SK-N-SH (cell line): ENCODE data around the gene LRGUK. TPM values are rescaled to one million over a fixed set of nuclear protein-coding genes. Genes with fewer than 3 reads are reported as not detected.
"Not testable (repeated sequence)": the region's sequence is repeated elsewhere in the genome, so short reads cannot be mapped to it uniquely, and the experiment has no call there.

Experiments
- CTCF ChIA-PET: fragments of 300-600, 350-600 bp; formaldehyde crosslinking; extraction: SDS; loops from one replicate; lab custom pipeline; 2021; lab: Yijun Ruan, JAX
- POLR2A ChIA-PET: fragments of 350-600 bp; sonication (Branson Sonifier 250); formaldehyde crosslinking; extraction: SDS; loops from one replicate; lab custom pipeline; 2020; ENCODE audit warnings: antibody characterized with exemption, inconsistent platforms; lab: Yijun Ruan, JAX
- DNase-seq: peaks from one replicate; pipeline ENCODE4 v3.0.0; 2012
- H2AFZ ChIP-seq: fragments of 200-600 bp; sonication (generic); 2 replicates; pipeline ENCODE4 v1.8.1; 2016; ENCODE audit warnings: antibody characterized with exemption, mild to moderate bottlenecking, low read depth
- H3F3A ChIP-seq: fragments of 200-600 bp; sonication (generic); replicated peaks from 2 replicates; pipeline ENCODE3; 2016; ENCODE audit warnings: antibody characterized with exemption, mild to moderate bottlenecking; ENCODE audit not compliant: insufficient read depth
- H3K27ac ChIP-seq, 2 experiments: fragments of 200-500 bp in 1 of 2; fragments of 200-600 bp in 1 of 2; sonication (Bioruptor generic) in 1 of 2; sonication (generic), shearing (Covaris generic) in 1 of 2; 2 replicates each; pipeline versions ENCODE4 v1.5.1 to v1.6.1; 2014 to 2016; ENCODE audit warnings: low read depth in 2 of 2, inconsistent platforms in 1 of 2, low read length in 1 of 2, mild to moderate bottlenecking in 1 of 2, mixed read lengths in 1 of 2
- H3K27me3 ChIP-seq: fragments of 200-600 bp; sonication (generic), shearing (Covaris generic); 2 replicates; pipeline ENCODE4 v1.6.1; 2016; ENCODE audit warnings: mixed run types; ENCODE audit not compliant: insufficient read depth
- H3K36me3 ChIP-seq, 2 experiments: fragments of 200-500 bp in 1 of 2; fragments of 200-600 bp in 1 of 2; sonication (Bioruptor generic) in 1 of 2; sonication (generic) in 1 of 2; replicated peaks in 1 of 2; 2 replicates each; pipeline versions ENCODE3 to v1.5.1; 2014 to 2016; ENCODE audit warnings: low read length in 1 of 2, mild to moderate bottlenecking in 1 of 2; ENCODE audit not compliant: insufficient read depth in 2 of 2, control insufficient read depth in 1 of 2
- H3K4me1 ChIP-seq, 2 experiments: fragments of 200-500 bp in 1 of 2; fragments of 200-600 bp in 1 of 2; sonication (Bioruptor generic) in 1 of 2; sonication (generic), shearing (Covaris generic) in 1 of 2; 2 replicates each; pipeline versions ENCODE4 v1.5.1 to v1.6.1; 2014 to 2016; ENCODE audit warnings: low read depth in 1 of 2, low read length in 1 of 2, mixed run types in 1 of 2; ENCODE audit not compliant: insufficient read depth in 2 of 2, control insufficient read depth in 1 of 2
- H3K4me2 ChIP-seq: fragments of 200-600 bp; sonication (generic), shearing (Covaris generic); 2 replicates; pipeline ENCODE4 v1.6.1; 2017; ENCODE audit warnings: mixed run types
- H3K4me3 ChIP-seq, 2 experiments: fragments of 200-500 bp in 1 of 2; fragments of 200-600 bp in 1 of 2; sonication (Bioruptor generic) in 1 of 2; sonication (generic), shearing (Covaris generic) in 1 of 2; 2 replicates each; pipeline versions ENCODE4 v1.5.1 to v1.8.1; 2014 to 2016; ENCODE audit warnings: low read depth in 2 of 2, inconsistent platforms in 1 of 2, low read length in 1 of 2, mild to moderate bottlenecking in 1 of 2, mixed read lengths in 1 of 2, moderate library complexity in 1 of 2
- H3K79me2 ChIP-seq: fragments of 200-600 bp; sonication (generic); 2 replicates; pipeline ENCODE4 v1.8.1; 2017; ENCODE audit warnings: mild to moderate bottlenecking; ENCODE audit not compliant: insufficient read depth
- H3K9ac ChIP-seq: fragments of 200-600 bp; sonication (generic); 2 replicates; pipeline ENCODE4 v1.6.1; 2017; ENCODE audit warnings: mixed run types
- H3K9me2 ChIP-seq: fragments of 200-600 bp; sonication (generic); 2 replicates; pipeline ENCODE4 v1.6.1; 2017; ENCODE audit warnings: mixed run types
- H3K9me3 ChIP-seq: fragments of 200-600 bp; sonication (generic); 2 replicates; pipeline ENCODE4 v1.6.1; 2017; ENCODE audit warnings: mixed run types, mild to moderate bottlenecking, moderate library complexity
- H4K20me1 ChIP-seq: fragments of 200-600 bp; sonication (generic); 2 replicates; pipeline ENCODE4 v1.6.1; 2017; ENCODE audit warnings: mild to moderate bottlenecking, mixed run types; ENCODE audit not compliant: insufficient read depth
- CTCF ChIP-seq: fragments of 200-600 bp; sonication (generic); IDR thresholded peaks from 2 replicates; pipeline ENCODE4 v1.6.1; 2017; ENCODE audit warnings: antibody characterized with exemption, mild to moderate bottlenecking, moderate library complexity
- ELF1 ChIP-seq: IDR thresholded peaks from 2 replicates; pipeline ENCODE4 v1.4.0; 2012
- FOXM1 ChIP-seq: IDR thresholded peaks from 2 replicates; pipeline ENCODE4 v1.4.0; 2012; ENCODE audit warnings: low read depth, mild to moderate bottlenecking
- JUND ChIP-seq: IDR thresholded peaks from 2 replicates; pipeline ENCODE4 v1.4.0; 2012
- MAX ChIP-seq: IDR thresholded peaks from 2 replicates; pipeline ENCODE4 v1.4.0; 2012; ENCODE audit warnings: low read depth
- NFIC ChIP-seq: IDR thresholded peaks from 2 replicates; pipeline ENCODE4 v1.4.0; 2012; ENCODE audit warnings: borderline replicate concordance
- RAD21 ChIP-seq: IDR thresholded peaks from 2 replicates; pipeline ENCODE4 v1.6.1; 2012; ENCODE audit warnings: mild to moderate bottlenecking, low read length
- SIN3A ChIP-seq: IDR thresholded peaks from 2 replicates; pipeline ENCODE4 v1.6.1; 2012; ENCODE audit warnings: low read depth, mild to moderate bottlenecking, low read length, moderate library complexity, borderline replicate concordance
- TAF1 ChIP-seq: IDR thresholded peaks from 2 replicates; pipeline ENCODE4 v1.6.1; 2012; ENCODE audit warnings: low read depth, mild to moderate bottlenecking, low read length, moderate library complexity, borderline replicate concordance
- YY1 ChIP-seq: IDR thresholded peaks from 2 replicates; pipeline ENCODE4 v1.4.0; 2012; ENCODE audit warnings: low read depth, mild to moderate bottlenecking
- ZBTB33 ChIP-seq: IDR thresholded peaks from 2 replicates; pipeline ENCODE4 v1.4.0; 2012; ENCODE audit warnings: low read depth, borderline replicate concordance
- WGBS: methylation state at CpG from one replicate; pipeline ENCODE4 v1.1.6; 2017; ENCODE audit warnings: low lambda C conversion rate; 5-methylcytosine and 5-hydroxymethylcytosine counted together
- polyA plus RNA-seq, 3 experiments: library from polyadenylated mRNA; depleted of rRNA; stranded (reverse); fragments of >200 nt; gene quantifications; 2 replicates each; pipeline ENCODE4 v1.2.3, GENCODE V29; 2012
- TF ChIP-seq, protein P1 (sequence below): IDR thresholded peaks from 2 replicates; pipeline ENCODE4 v1.6.1; 2012; ENCODE audit warnings: mild to moderate bottlenecking, low read depth, low read length, moderate library complexity

The LRGUK gene
- polyA plus RNA-seq, 1 of the 3 experiments (the other 2 are of a cell fraction): 1.5 TPM

GRCh38 chr7:134293002-134293740 is 166.0 kb downstream of the LRGUK start:
- Histone ChIP-seq H3K9me2 (no peaks in the 10 kb centered on the region), H2AFZ (no peak overlapping the region), H3K9me3 (no peaks in the 10 kb centered on the region), H3K9ac (no peak overlapping the region), H3K4me3 (no peak overlapping the region), H3K36me3 (peaks cover 39 to 63% of the 10 kb centered on the region in 2 experiments), H3K79me2 (no peaks in the 10 kb centered on the region), H3K4me1 (peaks cover 0 to 2% of the 10 kb centered on the region in 2 experiments; a peak in 2 of 4 replicates), H3K27ac (no peak overlapping the region), H3K4me2 (no peak overlapping the region), H3K27me3 (no peaks in the 10 kb centered on the region), H4K20me1 (no peaks in the 10 kb centered on the region), H3F3A (no peaks in the 10 kb centered on the region)
- TF ChIP-seq SIN3A (no peak), JUND (no peak), RAD21 (no peak), TAF1 (no peak)
- WGBS: 96% methylated on average over 12 of the region's 12 CpGs
- POLR2A ChIA-PET: interaction anchor here (0.5 to 0.7 kb wide), 3 partner anchors 24 to 457 kb away, joined by 3 read pairs; no protein-coding TSS in a partner anchor
- CTCF ChIA-PET: no interaction called here
- no peak for DNase-seq

DNA sequence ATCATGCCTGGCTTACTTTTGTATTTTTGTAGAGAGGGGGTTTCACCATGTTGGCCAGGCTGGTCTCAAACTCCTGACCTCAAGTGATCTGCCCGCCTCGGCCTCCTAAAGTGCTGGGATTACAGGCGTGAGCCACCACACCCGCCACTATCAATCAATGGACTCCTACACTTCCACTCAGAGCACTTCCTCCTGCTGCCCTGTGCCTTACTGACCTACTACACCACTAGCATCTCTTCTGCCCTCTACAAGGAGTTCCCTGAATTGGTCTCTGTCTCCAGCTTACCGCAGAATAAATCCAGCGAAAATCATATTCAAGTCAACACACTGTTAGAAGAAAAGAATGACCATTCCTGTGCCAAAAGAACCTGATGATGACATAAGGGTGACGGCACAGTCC is 168.8 kb downstream of the LRGUK start:
- POLR2A ChIA-PET, H3K4me2 ChIP-seq, H3K9me2 ChIP-seq, H2AFZ ChIP-seq, DNase-seq, H3K4me3 ChIP-seq, H3K9ac ChIP-seq, H3K9me3 ChIP-seq, H3K27me3 ChIP-seq, H3K79me2 ChIP-seq, H3F3A ChIP-seq, H3K27ac ChIP-seq, H3K4me1 ChIP-seq, H4K20me1 ChIP-seq: not testable (repeated sequence)
- peaks cover 64 to 85% of the 10 kb centered on the region in 2 experiments for H3K36me3 ChIP-seq
- WGBS: 96% methylated on average over 7 of the region's 7 CpGs
- CTCF ChIA-PET: interaction anchor here (1.0 to 1.7 kb wide), 2 partner anchors 14 to 155 kb away, joined by 3 to 5 read pairs; no protein-coding TSS in a partner anchor

DNA sequence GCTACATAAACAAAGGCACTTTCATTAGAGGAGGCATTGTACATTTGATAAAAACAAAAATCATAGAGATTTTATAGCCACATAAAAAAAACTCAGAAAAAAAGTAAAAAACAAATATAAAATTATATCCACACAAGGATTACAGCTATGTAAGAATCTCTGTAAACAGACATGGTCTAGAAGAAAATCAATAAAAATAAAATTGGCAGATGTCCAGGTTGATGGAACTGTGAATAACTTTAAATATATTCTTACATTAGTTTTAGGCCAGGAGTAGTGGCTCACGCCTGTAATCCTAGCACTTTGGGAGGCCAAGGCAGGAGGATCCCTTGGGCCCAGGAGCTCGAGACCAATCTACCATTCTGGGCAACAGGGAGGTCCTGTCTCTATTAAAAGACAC is 170.3 kb downstream of the LRGUK start:
- Histone ChIP-seq H3K4me3 (no peak overlapping the region), H3K4me1 (peaks cover 0 to 6% of the 10 kb centered on the region in 2 experiments; a peak in 2 of 4 replicates), H3K36me3 (peaks cover 75 to 88% of the 10 kb centered on the region in 2 experiments), H3K9ac (no peak overlapping the region), H3K27me3 (no peaks in the 10 kb centered on the region), H4K20me1 (no peaks in the 10 kb centered on the region), H3F3A (no peaks in the 10 kb centered on the region), H3K9me3 (no peaks in the 10 kb centered on the region), H3K4me2 (no peak overlapping the region), H2AFZ (no peak overlapping the region), H3K79me2 (no peaks in the 10 kb centered on the region), H3K9me2 (no peaks in the 10 kb centered on the region), H3K27ac (no peak overlapping the region)
- TF ChIP-seq FOXM1 (no peak), ELF1 (no peak), NFIC (no peak), CTCF (no peak), ZBTB33 (no peak), YY1 (no peak), MAX (no peak), SIN3A (no peak)
- TF ChIP-seq, protein P1, sequence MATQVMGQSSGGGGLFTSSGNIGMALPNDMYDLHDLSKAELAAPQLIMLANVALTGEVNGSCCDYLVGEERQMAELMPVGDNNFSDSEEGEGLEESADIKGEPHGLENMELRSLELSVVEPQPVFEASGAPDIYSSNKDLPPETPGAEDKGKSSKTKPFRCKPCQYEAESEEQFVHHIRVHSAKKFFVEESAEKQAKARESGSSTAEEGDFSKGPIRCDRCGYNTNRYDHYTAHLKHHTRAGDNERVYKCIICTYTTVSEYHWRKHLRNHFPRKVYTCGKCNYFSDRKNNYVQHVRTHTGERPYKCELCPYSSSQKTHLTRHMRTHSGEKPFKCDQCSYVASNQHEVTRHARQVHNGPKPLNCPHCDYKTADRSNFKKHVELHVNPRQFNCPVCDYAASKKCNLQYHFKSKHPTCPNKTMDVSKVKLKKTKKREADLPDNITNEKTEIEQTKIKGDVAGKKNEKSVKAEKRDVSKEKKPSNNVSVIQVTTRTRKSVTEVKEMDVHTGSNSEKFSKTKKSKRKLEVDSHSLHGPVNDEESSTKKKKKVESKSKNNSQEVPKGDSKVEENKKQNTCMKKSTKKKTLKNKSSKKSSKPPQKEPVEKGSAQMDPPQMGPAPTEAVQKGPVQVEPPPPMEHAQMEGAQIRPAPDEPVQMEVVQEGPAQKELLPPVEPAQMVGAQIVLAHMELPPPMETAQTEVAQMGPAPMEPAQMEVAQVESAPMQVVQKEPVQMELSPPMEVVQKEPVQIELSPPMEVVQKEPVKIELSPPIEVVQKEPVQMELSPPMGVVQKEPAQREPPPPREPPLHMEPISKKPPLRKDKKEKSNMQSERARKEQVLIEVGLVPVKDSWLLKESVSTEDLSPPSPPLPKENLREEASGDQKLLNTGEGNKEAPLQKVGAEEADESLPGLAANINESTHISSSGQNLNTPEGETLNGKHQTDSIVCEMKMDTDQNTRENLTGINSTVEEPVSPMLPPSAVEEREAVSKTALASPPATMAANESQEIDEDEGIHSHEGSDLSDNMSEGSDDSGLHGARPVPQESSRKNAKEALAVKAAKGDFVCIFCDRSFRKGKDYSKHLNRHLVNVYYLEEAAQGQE: no peak
- CTCF ChIA-PET: interaction anchor here (1.3 to 1.4 kb wide), 3 partner anchors 19 to 249 kb away, joined by 3 to 5 read pairs (median 4); partner anchors contain the start of gene SLC35B4
- DNase-seq: no peak
- POLR2A ChIA-PET: no interaction called here
- WGBS: 92% methylated on average over 2 of the region's 2 CpGs
